PC-9 (cell line): Measurements from ENCODE around the gene KMT2A. TPM values are rescaled to one million over a fixed set of nuclear protein-coding genes. Genes with fewer than 3 reads are reported as not detected.

ENCODE experiments used
- BruUV-seq: library from RNA; stranded (reverse); fragments of 400-500 nt; replicated peaks from 2 replicates; lab custom pipeline; 2021; lab: Mats Ljungman, UMichigan
- CTCF ChIA-PET: fragments of 300-600 bp; sonication (Branson Sonifier 250); formaldehyde crosslinking; loops from one replicate; lab custom pipeline; 2022; ENCODE audit warnings: antibody characterized with exemption; lab: Charles Lee
- POLR2A ChIA-PET: fragments of 300-600 bp; sonication (Branson Sonifier 250); formaldehyde crosslinking; loops from one replicate; lab custom pipeline; 2022; ENCODE audit warnings: antibody characterized with exemption; ENCODE audit not compliant: unreplicated experiment; lab: Charles Lee
- DNase-seq, 2 experiments: peaks; one replicate each; pipeline versions ENCODE4 v3.0.0 to v3.0.0-alpha.2; 2015 to 2022; ENCODE audit warnings: mixed read lengths in 1 of 2
- H2AFZ ChIP-seq: fragments of 200-600 bp; sonication (generic); 2 replicates; pipeline ENCODE4 v1.8.1; 2017; ENCODE audit warnings: antibody characterized with exemption
- H3F3A ChIP-seq: fragments of 200-600 bp; sonication (generic); 2 replicates; pipeline ENCODE4 v1.8.1; 2017; ENCODE audit warnings: antibody characterized with exemption, mild to moderate bottlenecking, low read depth; ENCODE audit not compliant: insufficient read depth
- H3K27ac ChIP-seq: fragments of 200-600 bp; sonication (generic); 2 replicates; pipeline ENCODE4 v1.6.1; 2016; ENCODE audit warnings: mixed run types
- H3K27me3 ChIP-seq: fragments of 200-600 bp; sonication (generic); 2 replicates; pipeline ENCODE4 v1.6.1; 2016; ENCODE audit warnings: low read depth, mixed run types; ENCODE audit not compliant: insufficient read depth
- H3K36me3 ChIP-seq: fragments of 200-600 bp; sonication (generic); 2 replicates; pipeline ENCODE4 v1.6.1; 2016; ENCODE audit warnings: low read depth, mixed run types
- H3K4me1 ChIP-seq: fragments of 200-600 bp; sonication (generic); replicated peaks from 2 replicates; pipeline ENCODE4 v1.6.1; 2016; ENCODE audit warnings: mixed run types; ENCODE audit not compliant: insufficient read depth
- H3K4me2 ChIP-seq: fragments of 200-600 bp; sonication (generic); 2 replicates; pipeline ENCODE4 v1.6.1; 2017; ENCODE audit warnings: mixed run types
- H3K4me3 ChIP-seq: fragments of 200-600 bp; sonication (generic); 2 replicates; pipeline ENCODE4 v1.6.1; 2016; ENCODE audit warnings: mixed run types
- H3K79me2 ChIP-seq: fragments of 200-600 bp; sonication (generic); 2 replicates; pipeline ENCODE4 v1.6.1; 2017; ENCODE audit warnings: low read depth, mixed run types
- H3K9me2 ChIP-seq: fragments of 200-600 bp; sonication (generic); 2 replicates; pipeline ENCODE4 v1.8.1; 2017; ENCODE audit warnings: mild to moderate bottlenecking; ENCODE audit not compliant: insufficient read depth
- H3K9me3 ChIP-seq: fragments of 200-600 bp; sonication (generic); 2 replicates; pipeline ENCODE4 v1.8.1; 2016; ENCODE audit warnings: low read depth; ENCODE audit not compliant: insufficient read depth
- H4K20me1 ChIP-seq: fragments of 200-600 bp; sonication (generic); 2 replicates; pipeline ENCODE4 v1.8.1; 2017; ENCODE audit not compliant: insufficient read depth
- EZH2 ChIP-seq: fragments of 200-600 bp; sonication (generic); IDR thresholded peaks from 2 replicates; pipeline ENCODE4 v1.8.0; 2017; ENCODE audit warnings: antibody characterized with exemption, low read depth
- intact Hi-C: fragments of 100-400 bp; cut with micrococcal nuclease; formaldehyde crosslinking; loops from one replicate; pipeline ENCODE4 v1.10.0; 2022; ENCODE audit not compliant: unreplicated experiment
- total RNA-seq: library from RNA; stranded (reverse); gene quantifications from 2 replicates; pipeline ENCODE4 v1.2.3, GENCODE V29; 2021
- TF ChIP-seq, protein P1 (sequence below): fragments of 200-600 bp; sonication (generic); conservative IDR thresholded peaks from 2 replicates; pipeline ENCODE4 v1.6.1; 2017; ENCODE audit warnings: mixed run types, antibody characterized with exemption, mild to moderate bottlenecking, moderate library complexity

Gene KMT2A
- total RNA-seq, 1 experiment from 2014 or later: 80.3 TPM

DNA sequence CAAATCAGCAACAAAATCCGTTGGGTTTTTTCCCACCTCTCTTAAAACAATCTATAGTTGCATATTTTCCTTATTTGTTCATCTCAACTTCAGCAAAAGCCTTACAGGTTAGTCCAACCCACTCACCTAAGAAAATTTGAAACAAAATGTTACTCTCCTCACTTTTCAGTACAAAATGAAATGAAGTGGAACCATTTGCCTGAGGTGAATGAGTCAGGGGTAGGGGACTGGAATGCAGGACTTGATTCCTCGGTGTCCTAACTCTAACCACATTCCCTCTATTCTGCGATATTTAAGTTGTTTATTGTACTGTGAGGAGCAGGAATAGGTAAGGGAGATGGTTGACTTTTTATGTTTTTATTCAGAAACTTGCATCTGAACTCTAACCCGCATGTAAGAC is 18.5 kb upstream of the KMT2A start:
- Histone ChIP-seq H2AFZ (no peak overlapping the region), H3K9me3 (no peaks in the 10 kb centered on the region), H3K4me1 (peaks cover 32% of the 10 kb centered on the region), H3K27me3 (no peaks in the 10 kb centered on the region), H3K4me2 (peak overlapping the region; percentile 13; the same call in 1 of the 2 replicates), H3K36me3 (no peaks in the 10 kb centered on the region), H3K79me2 (no peaks in the 10 kb centered on the region), H3F3A (peaks cover 38% of the 10 kb centered on the region), H4K20me1 (no peaks in the 10 kb centered on the region), H3K9me2 (no peaks in the 10 kb centered on the region), H3K4me3 (no peak overlapping the region), H3K27ac (peak overlapping the region; percentile 13)
- no TSS peak for BruUV-seq
- DNase-seq: peak in 1 of 2 experiments; percentile 81
- CTCF ChIA-PET: interaction anchor here (1.2 kb wide), 1 partner anchor 141 kb away, joined by 8 read pairs; no protein-coding TSS in a partner anchor
- TF ChIP-seq, protein P1, sequence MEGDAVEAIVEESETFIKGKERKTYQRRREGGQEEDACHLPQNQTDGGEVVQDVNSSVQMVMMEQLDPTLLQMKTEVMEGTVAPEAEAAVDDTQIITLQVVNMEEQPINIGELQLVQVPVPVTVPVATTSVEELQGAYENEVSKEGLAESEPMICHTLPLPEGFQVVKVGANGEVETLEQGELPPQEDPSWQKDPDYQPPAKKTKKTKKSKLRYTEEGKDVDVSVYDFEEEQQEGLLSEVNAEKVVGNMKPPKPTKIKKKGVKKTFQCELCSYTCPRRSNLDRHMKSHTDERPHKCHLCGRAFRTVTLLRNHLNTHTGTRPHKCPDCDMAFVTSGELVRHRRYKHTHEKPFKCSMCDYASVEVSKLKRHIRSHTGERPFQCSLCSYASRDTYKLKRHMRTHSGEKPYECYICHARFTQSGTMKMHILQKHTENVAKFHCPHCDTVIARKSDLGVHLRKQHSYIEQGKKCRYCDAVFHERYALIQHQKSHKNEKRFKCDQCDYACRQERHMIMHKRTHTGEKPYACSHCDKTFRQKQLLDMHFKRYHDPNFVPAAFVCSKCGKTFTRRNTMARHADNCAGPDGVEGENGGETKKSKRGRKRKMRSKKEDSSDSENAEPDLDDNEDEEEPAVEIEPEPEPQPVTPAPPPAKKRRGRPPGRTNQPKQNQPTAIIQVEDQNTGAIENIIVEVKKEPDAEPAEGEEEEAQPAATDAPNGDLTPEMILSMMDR: no peak
- TF ChIP-seq EZH2: no peak
- POLR2A ChIA-PET: no interaction called here
- intact Hi-C loops: no loop called here

DNA sequence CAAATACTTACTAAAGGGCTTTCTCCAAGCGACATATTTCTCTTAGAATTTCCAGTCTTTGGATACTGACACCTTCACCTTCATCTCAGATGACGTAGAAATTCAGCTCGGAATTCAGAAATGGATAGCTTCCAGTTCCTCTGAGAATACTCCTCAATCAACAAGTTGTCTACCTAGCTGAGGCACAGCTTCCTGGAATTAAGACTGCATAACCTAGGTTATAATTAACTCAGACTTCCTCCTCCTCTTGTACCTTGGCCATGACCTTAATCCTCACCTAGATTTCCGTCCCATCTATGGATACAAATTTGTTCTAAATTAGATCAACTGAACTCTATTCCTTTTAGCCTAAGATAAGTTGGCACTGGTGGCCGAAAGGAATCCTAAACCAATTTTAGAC is 17.5 kb upstream of the KMT2A start:
- Histone ChIP-seq H2AFZ (no peak overlapping the region), H3F3A (peaks cover 41% of the 10 kb centered on the region), H3K4me3 (no peak overlapping the region), H3K4me1 (peaks cover 37% of the 10 kb centered on the region), H3K9me3 (no peaks in the 10 kb centered on the region), H3K79me2 (no peaks in the 10 kb centered on the region), H3K36me3 (no peaks in the 10 kb centered on the region), H3K9me2 (no peaks in the 10 kb centered on the region), H3K27ac (no peak overlapping the region), H3K4me2 (no peak overlapping the region), H4K20me1 (no peaks in the 10 kb centered on the region), H3K27me3 (no peaks in the 10 kb centered on the region)
- CTCF ChIA-PET: no interaction called here
- POLR2A ChIA-PET: no interaction called here
- BruUV-seq: no TSS peak
- no peak for DNase-seq
- intact Hi-C loops: no loop called here
- TF ChIP-seq, protein P1: no peak
- TF ChIP-seq EZH2: no peak

DNA sequence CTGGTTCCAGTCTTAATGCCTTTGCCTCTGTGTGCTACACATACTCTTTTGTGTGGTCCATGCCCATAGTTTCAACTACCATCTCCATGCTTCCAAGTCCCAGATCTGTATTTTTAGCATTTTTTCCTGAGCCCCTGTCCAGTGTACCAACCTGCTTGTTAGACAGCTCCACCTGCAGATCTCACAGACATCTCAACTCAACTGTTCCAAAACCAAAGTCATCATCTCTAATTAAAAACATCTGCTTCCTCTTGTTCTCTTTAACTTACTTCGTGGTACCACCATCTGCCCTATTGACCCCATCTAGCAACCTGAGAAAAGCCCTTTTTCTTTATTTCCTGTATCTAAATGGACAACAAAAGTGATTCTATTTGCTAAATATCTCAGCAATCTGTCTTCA is 8.6 kb upstream of the KMT2A start:
- Histone ChIP-seq H3K4me3 (no peak overlapping the region), H4K20me1 (no peaks in the 10 kb centered on the region), H2AFZ (no peak overlapping the region), H3K9me3 (no peaks in the 10 kb centered on the region), H3K27ac (no peak overlapping the region), H3K9me2 (no peaks in the 10 kb centered on the region), H3K4me2 (no peak overlapping the region), H3K27me3 (no peaks in the 10 kb centered on the region), H3K36me3 (no peaks in the 10 kb centered on the region), H3F3A (peaks cover 28% of the 10 kb centered on the region), H3K4me1 (peaks cover 25% of the 10 kb centered on the region), H3K79me2 (no peaks in the 10 kb centered on the region)
- intact Hi-C loops: no loop called here
- TF ChIP-seq EZH2: no peak
- TF ChIP-seq, protein P1: no peak
- CTCF ChIA-PET: interaction anchor here (1.0 kb wide), 1 partner anchor 88 kb away, joined by 13 read pairs; no protein-coding TSS in a partner anchor
- BruUV-seq: no TSS peak
- DNase-seq: no peak
- POLR2A ChIA-PET: no interaction called here
